GM21825 (cell line): ENCODE measurements around the gene METTL24.
"Not testable (repeated sequence)": the region's sequence is repeated elsewhere in the genome, so short reads cannot be mapped to it uniquely, and the experiment has no call there.

Source experiments
- ATAC-seq: cut with Tn5 transposase; IDR thresholded peaks from one replicate; pipeline ENCODE4 v1.9.1; 2021; ENCODE audit warnings: mild to moderate bottlenecking, moderate library complexity; ENCODE audit not compliant: unreplicated experiment

The METTL24 gene

GRCh38 chr6:110277100-110277665 lies 81.0 kb downstream of the METTL24 start:
- no peak for ATAC-seq

GRCh38 chr6:110272781-110273180 lies 85.4 kb downstream of the METTL24 start:
- ATAC-seq, result not testable (repeated sequence)

GRCh38 chr6:110271732-110272022 lies 86.5 kb downstream of the METTL24 start:
- ATAC-seq, result no peak

GRCh38 chr6:110270165-110270564 lies 88.0 kb downstream of the METTL24 start:
- no peak for ATAC-seq

GRCh38 chr6:110269623-110270022 lies 88.5 kb downstream of the METTL24 start:
- no peak for ATAC-seq

GRCh38 chr6:110266996-110267395 lies 91.2 kb downstream of the METTL24 start:
- no peak for ATAC-seq

GRCh38 chr6:110265273-110265672 lies 92.9 kb downstream of the METTL24 start:
- no peak for ATAC-seq

GRCh38 chr6:110256366-110256765 lies 101.8 kb downstream of the METTL24 start:
- no peak for ATAC-seq

- no peak for ATAC-seq
Measured at GRCh38 chr6:110255211-110255750, 102.9 kb downstream of the METTL24 start.

- ATAC-seq, result no peak
Measured at GRCh38 chr6:110250838-110251237, 107.3 kb downstream of the METTL24 start.

GRCh38 chr6:110250058-110250457 lies 108.1 kb downstream of the METTL24 start:
- no peak for ATAC-seq

- no peak for ATAC-seq
Measured at GRCh38 chr6:110246900-110247546, 111.1 kb downstream of the METTL24 start.

- ATAC-seq, result no peak
Measured at GRCh38 chr6:110246378-110246777, 111.8 kb downstream of the METTL24 start.

GRCh38 chr6:110244621-110245020 lies 113.5 kb downstream of the METTL24 start:
- not testable (repeated sequence) for ATAC-seq

GRCh38 chr6:110239526-110240274 lies 118.4 kb downstream of the METTL24 start:
- ATAC-seq, result no peak

- not testable (repeated sequence) for ATAC-seq
Measured at GRCh38 chr6:110236007-110236406, 122.1 kb downstream of the METTL24 start.

- peak; percentile 88 for ATAC-seq
Measured at GRCh38 chr6:110233770-110234374, 124.3 kb downstream of the METTL24 start.

- no peak for ATAC-seq
Measured at GRCh38 chr6:110232450-110232849, 125.7 kb downstream of the METTL24 start.

GRCh38 chr6:110226261-110226660 lies 131.9 kb downstream of the METTL24 start:
- no peak for ATAC-seq

GRCh38 chr6:110221738-110222137 lies 136.4 kb downstream of the METTL24 start:
- no peak for ATAC-seq

GRCh38 chr6:110217266-110217665 lies 140.9 kb downstream of the METTL24 start:
- ATAC-seq, result no peak

- no peak for ATAC-seq
Measured at GRCh38 chr6:110216140-110216539, 142.0 kb downstream of the METTL24 start.
